HepG2 (cell line): ENCODE data around the gene ODAD4. TPM values are rescaled to one million over a fixed set of nuclear protein-coding genes. Genes with fewer than 3 reads are reported as not detected.

Experiments
- BORCS8-MEF2B ChIP-seq: sonication (generic); formaldehyde crosslinking; IDR thresholded peaks from 2 replicates; pipeline ENCODE4 v1.8.0; 2022; ENCODE audit warnings: mild to moderate bottlenecking, missing genetic modification reagents
- CTCF ChIP-seq: sonication (generic); formaldehyde crosslinking; IDR thresholded peaks from 2 replicates; pipeline ENCODE4 v1.5.0; 2020; ENCODE audit warnings: mild to moderate bottlenecking, missing genetic modification reagents, moderate library complexity
- GABPB1 ChIP-seq: IDR thresholded peaks from 2 replicates; pipeline ENCODE4 v1.6.1; 2016; ENCODE audit warnings: mild to moderate bottlenecking, missing genetic modification reagents, moderate library complexity, missing compliant biosample characterization
- IRF1 ChIP-seq: sonication (generic); formaldehyde crosslinking; IDR thresholded peaks from 2 replicates; pipeline ENCODE4 v1.4.0; 2020; ENCODE audit warnings: low read depth, mild to moderate bottlenecking, missing genetic modification reagents
- NCOR1 ChIP-seq: fragments of 200-600 bp; sonication (generic); IDR thresholded peaks from 2 replicates; pipeline ENCODE4 v1.7.0; 2017; ENCODE audit warnings: antibody characterized with exemption, low read length, borderline replicate concordance
- RBM39 ChIP-seq: fragments of 200-400 bp; formaldehyde crosslinking; IDR thresholded peaks from one replicate; pipeline ENCODE4 v1.6.1; 2018; ENCODE audit warnings: antibody characterized with exemption, mild to moderate bottlenecking, low read depth, low read length; ENCODE audit not compliant: poor library complexity, severe bottlenecking
- THAP7 ChIP-seq: sonication (generic); formaldehyde crosslinking; IDR thresholded peaks from 2 replicates; pipeline ENCODE4 v1.8.1; 2023; ENCODE audit warnings: mild to moderate bottlenecking, missing genetic modification reagents
- ZBTB26 ChIP-seq: IDR thresholded peaks from 2 replicates; pipeline ENCODE4 v1.6.1; 2016; ENCODE audit warnings: missing compliant biosample characterization, missing genetic modification reagents, borderline replicate concordance
- ZFP1 ChIP-seq: IDR thresholded peaks from 2 replicates; pipeline ENCODE4 v1.6.1; 2016
- ZNF513 ChIP-seq: sonication (generic); formaldehyde crosslinking; conservative IDR thresholded peaks from 2 replicates; pipeline ENCODE4 v1.5.0; 2020; ENCODE audit warnings: missing genetic modification reagents
- ZNF543 ChIP-seq: sonication (generic); formaldehyde crosslinking; IDR thresholded peaks from 2 replicates; pipeline ENCODE4 v1.4.0; 2020; ENCODE audit warnings: mild to moderate bottlenecking, missing genetic modification reagents
- ZNF563 ChIP-seq: sonication (generic); formaldehyde crosslinking; IDR thresholded peaks from 2 replicates; pipeline ENCODE4 v1.8.0; 2022; ENCODE audit warnings: mild to moderate bottlenecking, moderate library complexity, missing genetic modification reagents
- ZNF569 ChIP-seq: sonication (generic); formaldehyde crosslinking; IDR thresholded peaks from 2 replicates; pipeline ENCODE4 v1.5.0; 2020; ENCODE audit warnings: mild to moderate bottlenecking, missing genetic modification reagents, moderate library complexity, borderline replicate concordance
- ZNF570 ChIP-seq: sonication (generic); formaldehyde crosslinking; IDR thresholded peaks from 2 replicates; pipeline ENCODE4 v1.4.0; 2020; ENCODE audit warnings: mild to moderate bottlenecking, missing genetic modification reagents, borderline replicate concordance
- ZNF598 ChIP-seq: sonication (generic); formaldehyde crosslinking; IDR thresholded peaks from 2 replicates; pipeline ENCODE4 v1.5.1; 2020; ENCODE audit warnings: mild to moderate bottlenecking, missing genetic modification reagents, borderline replicate concordance
- ZNF644 ChIP-seq: IDR thresholded peaks from 2 replicates; pipeline ENCODE4 v1.6.1; 2016; ENCODE audit warnings: low read depth
- ZNF687 ChIP-seq: sonication (generic); formaldehyde crosslinking; IDR thresholded peaks from 2 replicates; pipeline ENCODE4 v1.5.1; 2020; ENCODE audit warnings: mild to moderate bottlenecking, missing genetic modification reagents, moderate library complexity
- ZNF776 ChIP-seq: sonication (generic); formaldehyde crosslinking; IDR thresholded peaks from 2 replicates; pipeline ENCODE4 v1.4.0; 2020; ENCODE audit warnings: mild to moderate bottlenecking, missing genetic modification reagents
- polyA plus RNA-seq, 8 experiments: library from polyadenylated mRNA; depleted of rRNA in 3 of 8; stranded (reverse) in 7 of 8; unstranded in 1 of 8; fragments of >200 nt; fragmentation: Illumina TruSeq in 4 of 8; extraction: Trizol in 4 of 8; gene quantifications; 2 replicates each; pipeline versions ENCODE4 v1.2.1 to v1.2.3, GENCODE V29; 2011 to 2016; ENCODE audit warnings: low read depth in 4 of 8, missing spikeins in 1 of 8, mixed read lengths in 1 of 8; ENCODE audit not compliant: insufficient read depth in 1 of 8
- total RNA-seq, 5 experiments: library from RNA; depleted of rRNA; stranded (reverse); fragments of >200 nt; fragmentation: Illumina TruSeq; extraction: Trizol; gene quantifications; 2 replicates each; pipeline ENCODE4 v1.2.3, GENCODE V29; 2016; ENCODE audit warnings: low read depth in 1 of 5

ODAD4 gene
- total and polyA plus RNA-seq, 2 of the 13 experiments (the other 11 are each of a cell fraction or from before 2014, with no cell fraction given), result 0.48 to 0.53 TPM

GRCh38 chr17:41966463-41967140 is 36.2 kb downstream of the ODAD4 start, which contains the start of gene CNP (continued):
- TF ChIP-seq IRF1 (CRISPR knock-in tag) (no peak), THAP7 (CRISPR knock-in tag) (no peak), NCOR1 (no peak; the same call in 1 of the 2 replicates), ZNF513 (CRISPR knock-in tag) (no peak), ZFP1 (CRISPR knock-in tag) (no peak; the same call in 1 of the 2 replicates), ZNF543 (CRISPR knock-in tag) (peak; percentile 55; the same call in 1 of the 2 replicates), ZNF776 (CRISPR knock-in tag) (peak; percentile 62; the same call in 1 of the 2 replicates), ZNF687 (CRISPR knock-in tag) (peak; percentile 83), RBM39 (no peak), ZNF569 (CRISPR knock-in tag) (no peak), ZNF563 (peak; percentile 90; the same call in 1 of the 2 replicates), ZNF644 (CRISPR knock-in tag) (no peak), GABPB1 (CRISPR knock-in tag) (peak; percentile 85), ZBTB26 (no peak), ZNF570 (CRISPR knock-in tag) (peak; percentile 84; the same call in 1 of the 2 replicates), ZNF598 (CRISPR knock-in tag) (no peak), BORCS8-MEF2B (peak; percentile 69), CTCF (CRISPR knock-in tag) (no peak)
